ENCODE data around the gene RAD51B.

RAD51B gene

GRCh38 chr14:68702135-68702534 is 882.6 kb downstream of the RAD51B start:
- no peak for DNase-seq (ENCODE audit: low read depth in 3 of 3)

- no peak for DNase-seq (ENCODE audit: low read depth in 3 of 3)
These were observed 883.0 kb downstream of the RAD51B start for GRCh38 chr14:68702578-68702977.

GRCh38 chr14:68703093-68703492 is 883.5 kb downstream of the RAD51B start:
- no peak for DNase-seq (ENCODE audit: low read depth in 3 of 3)

GRCh38 chr14:68704736-68705720 is 885.4 kb downstream of the RAD51B start:
- no peak for DNase-seq (ENCODE audit: low read depth in 3 of 3)

- no peak for DNase-seq (ENCODE audit: low read depth in 3 of 3)
These were observed 886.2 kb downstream of the RAD51B start for GRCh38 chr14:68705741-68706283.

- no peak for DNase-seq (ENCODE audit: low read depth in 3 of 3)
These were observed 887.9 kb downstream of the RAD51B start for GRCh38 chr14:68707482-68707881.

GRCh38 chr14:68708343-68708742 is 888.8 kb downstream of the RAD51B start:
- DNase-seq (ENCODE audit: low read depth in 3 of 3), result no peak

- no peak for DNase-seq (ENCODE audit: low read depth in 3 of 3)
These were observed 889.4 kb downstream of the RAD51B start for GRCh38 chr14:68709007-68709406.

GRCh38 chr14:68710776-68711175 is 891.2 kb downstream of the RAD51B start:
- no peak for DNase-seq (ENCODE audit: low read depth in 3 of 3)

- no peak for DNase-seq (ENCODE audit: low read depth in 3 of 3)
These were observed 892.2 kb downstream of the RAD51B start for GRCh38 chr14:68711561-68712309.

GRCh38 chr14:68712703-68713370 is 893.3 kb downstream of the RAD51B start:
- no peak for DNase-seq (ENCODE audit: low read depth in 3 of 3)

GRCh38 chr14:68713782-68714181 is 894.2 kb downstream of the RAD51B start:
- DNase-seq (ENCODE audit: low read depth in 3 of 3), result no peak

GRCh38 chr14:68714991-68715924 is 895.7 kb downstream of the RAD51B start:
- DNase-seq (ENCODE audit: low read depth in 3 of 3), result no peak

- DNase-seq (ENCODE audit: low read depth in 3 of 3), result no peak
These were observed 897.1 kb downstream of the RAD51B start for GRCh38 chr14:68716698-68717097.

GRCh38 chr14:68718023-68718990 is 898.7 kb downstream of the RAD51B start:
- DNase-seq (ENCODE audit: low read depth in 3 of 3), result no peak

- no peak for DNase-seq (ENCODE audit: low read depth in 3 of 3)
These were observed 900.2 kb downstream of the RAD51B start for GRCh38 chr14:68719634-68720384.

- no peak for DNase-seq (ENCODE audit: low read depth in 3 of 3)
These were observed 902.6 kb downstream of the RAD51B start for GRCh38 chr14:68722186-68722585.

GRCh38 chr14:68722968-68723566 is 903.5 kb downstream of the RAD51B start:
- DNase-seq (ENCODE audit: low read depth in 3 of 3), result no peak

Data from stimulated activated CD4-positive, alpha-beta T cell treated with anti-CD3 and anti-CD28 coated beads, TNF-alpha, amount 100 ng/mL, for 4 hours (primary cell).